SK-N-MC (cell line): ENCODE results near the gene CTTNBP2NL.

Experiments
- EZH2 ChIP-seq: fragments of 200-600 bp; sonication (generic); IDR thresholded peaks from one replicate; pipeline ENCODE4 v1.6.1; 2017; ENCODE audit warnings: antibody characterized with exemption
- FOXP2 ChIP-seq: optimal IDR thresholded peaks from 2 replicates; pipeline ENCODE3; 2011; ENCODE audit warnings: mild to moderate bottlenecking, moderate library complexity; ENCODE audit not compliant: insufficient read depth; ENCODE audit errors: extremely low read length, control extremely low read depth
- POLR2AphosphoS5 ChIP-seq: IDR thresholded peaks from 2 replicates; pipeline ENCODE4 v1.6.1; 2012; ENCODE audit warnings: mild to moderate bottlenecking, low read depth, low read length, borderline replicate concordance

DNA sequence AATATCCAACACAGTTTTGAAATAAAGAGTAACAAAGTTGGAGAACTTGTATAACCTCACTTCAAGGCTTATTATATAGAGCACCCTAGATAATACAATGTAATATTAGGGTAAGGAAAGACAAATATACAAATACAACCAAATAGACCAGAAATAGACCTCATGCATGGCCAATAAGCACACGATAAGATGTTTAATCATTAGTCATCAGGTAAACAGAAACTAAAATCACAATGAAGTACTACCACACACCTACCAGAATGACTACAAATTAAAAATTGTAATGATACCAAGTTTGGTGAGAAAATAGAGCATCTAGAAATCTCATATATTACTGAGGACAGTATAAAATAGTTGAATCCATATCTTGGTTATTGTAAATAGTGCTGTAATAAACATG, 20.3 kb upstream of the CTTNBP2NL start:
- TF ChIP-seq EZH2, result no peak
- TF ChIP-seq POLR2AphosphoS5, result no peak
- no peak for TF ChIP-seq FOXP2
